ENCODE measurements around the gene VPS13A.
A peak's percentile ranks its signal among the peaks of the same experiment; 100 is the strongest.

VPS13A gene

DNA sequence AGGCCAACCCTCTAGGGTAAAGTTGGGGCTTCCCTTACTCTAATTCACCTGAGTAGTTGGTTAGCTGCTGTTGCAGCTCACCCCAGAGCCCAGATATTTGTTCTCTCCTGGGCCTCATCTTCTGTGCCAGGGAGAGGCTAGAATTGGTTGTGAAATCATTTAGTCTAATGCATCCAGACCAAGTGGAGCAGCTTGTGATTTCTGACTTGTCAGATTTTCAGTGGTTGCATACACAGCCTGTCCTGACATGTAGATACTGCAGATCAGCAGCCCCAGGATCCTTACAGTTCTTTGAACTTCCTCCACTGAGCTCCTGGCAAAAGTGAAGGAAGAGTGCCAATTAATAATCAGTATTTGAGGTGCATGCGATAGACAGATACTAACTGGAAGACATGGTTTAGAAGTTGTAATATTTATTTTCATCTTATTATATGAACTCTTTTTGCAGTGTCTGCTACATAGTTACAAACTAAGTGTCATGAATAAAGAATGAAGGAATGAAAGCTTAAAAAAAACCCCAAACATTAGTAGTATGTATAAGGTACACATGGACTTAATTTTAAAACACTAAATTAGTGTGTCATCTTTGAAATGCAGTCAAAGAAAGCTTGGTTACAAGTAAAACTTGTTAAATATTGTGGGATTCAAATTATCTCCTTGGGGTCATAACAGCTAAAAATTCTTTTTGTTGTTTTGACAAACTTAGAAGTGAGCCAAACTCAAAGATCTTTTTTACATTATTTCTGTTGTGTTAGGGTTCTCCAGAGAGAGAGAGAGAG is 128.5 kb downstream of the VPS13A start:
- TF ChIP-seq CREB1 (IDR thresholded peaks at IDR 0.05; ENCODE audit: low read depth) (no peak), FOXM1 (IDR thresholded peaks at IDR 0.05; ENCODE audit: borderline replicate concordance, low read depth) (no peak), EP300 (IDR thresholded peaks at IDR 0.05; ENCODE audit: borderline replicate concordance) (no peak), ZBTB7A (IDR thresholded peaks at IDR 0.05; ENCODE audit: low read depth) (no peak), YY1 (IDR thresholded peaks at IDR 0.05; ENCODE audit: low read depth) (no peak), TEAD4 (IDR thresholded peaks at IDR 0.05) (no peak), CEBPB (IDR thresholded peaks at IDR 0.05) (no peak)
- TF ChIP-seq, protein P1, sequence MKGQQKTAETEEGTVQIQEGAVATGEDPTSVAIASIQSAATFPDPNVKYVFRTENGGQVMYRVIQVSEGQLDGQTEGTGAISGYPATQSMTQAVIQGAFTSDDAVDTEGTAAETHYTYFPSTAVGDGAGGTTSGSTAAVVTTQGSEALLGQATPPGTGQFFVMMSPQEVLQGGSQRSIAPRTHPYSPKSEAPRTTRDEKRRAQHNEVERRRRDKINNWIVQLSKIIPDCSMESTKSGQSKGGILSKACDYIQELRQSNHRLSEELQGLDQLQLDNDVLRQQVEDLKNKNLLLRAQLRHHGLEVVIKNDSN (IDR thresholded peaks at IDR 0.05): no peak

DNA sequence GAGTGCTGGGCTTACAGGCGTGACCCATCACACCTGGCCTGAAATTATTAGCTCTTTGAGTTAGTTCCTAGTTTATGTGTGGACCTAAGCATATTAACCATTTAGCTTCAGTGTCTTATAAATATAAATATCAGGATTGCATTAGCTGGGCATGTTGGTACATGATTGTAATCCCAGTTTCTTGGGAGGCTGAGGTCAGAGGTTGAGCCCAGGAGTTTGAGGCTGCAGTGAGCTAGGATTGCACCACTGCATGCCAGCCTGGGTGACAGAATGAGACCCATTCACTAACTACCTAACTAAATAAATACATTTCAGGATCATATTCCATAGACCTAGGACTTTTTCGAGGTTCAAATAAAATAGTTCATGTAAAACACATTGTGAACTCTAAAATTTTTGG is 129.8 kb downstream of the VPS13A start:
- TF ChIP-seq CEBPB (IDR thresholded peaks at IDR 0.05): no peak
- TF ChIP-seq NFIC (IDR thresholded peaks at IDR 0.05): no peak
- no peak for TF ChIP-seq ZBTB7A (IDR thresholded peaks at IDR 0.05; ENCODE audit: low read depth)
- TF ChIP-seq, protein P2, sequence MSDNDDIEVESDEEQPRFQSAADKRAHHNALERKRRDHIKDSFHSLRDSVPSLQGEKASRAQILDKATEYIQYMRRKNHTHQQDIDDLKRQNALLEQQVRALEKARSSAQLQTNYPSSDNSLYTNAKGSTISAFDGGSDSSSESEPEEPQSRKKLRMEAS (IDR thresholded peaks at IDR 0.05): no peak
- TF ChIP-seq YY1 (IDR thresholded peaks at IDR 0.05; ENCODE audit: low read depth): no peak
- TF ChIP-seq, protein P1 (IDR thresholded peaks at IDR 0.05): no peak
- TF ChIP-seq EGR1 (IDR thresholded peaks at IDR 0.05): no peak
- no peak for TF ChIP-seq EP300 (IDR thresholded peaks at IDR 0.05; ENCODE audit: borderline replicate concordance)
- TF ChIP-seq TEAD4 (IDR thresholded peaks at IDR 0.05): no peak

DNA sequence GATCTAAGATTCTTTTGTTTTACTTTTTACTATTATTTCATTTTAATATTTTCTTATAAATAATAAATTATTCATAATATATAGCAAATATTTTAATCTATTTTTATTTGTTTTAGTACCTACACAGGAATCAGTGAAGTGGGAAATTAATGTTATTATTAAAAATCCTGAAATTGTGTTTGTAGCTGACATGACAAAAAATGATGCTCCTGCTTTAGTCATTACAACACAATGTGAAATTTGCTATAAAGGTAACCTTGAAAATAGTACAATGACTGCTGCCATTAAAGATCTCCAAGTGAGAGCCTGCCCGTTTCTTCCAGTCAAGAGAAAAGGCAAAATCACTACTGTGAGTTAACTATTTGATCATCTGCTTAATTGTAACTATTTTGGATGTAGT is 138.7 kb downstream of the VPS13A start:
- TF ChIP-seq TEAD4 (IDR thresholded peaks at IDR 0.05) (no peak), EGR1 (IDR thresholded peaks at IDR 0.05) (no peak), TAF1 (IDR thresholded peaks at IDR 0.05; ENCODE audit: low read depth) (no peak), ZBTB7A (IDR thresholded peaks at IDR 0.05; ENCODE audit: low read depth) (no peak), FOXM1 (IDR thresholded peaks at IDR 0.05; ENCODE audit: borderline replicate concordance, low read depth) (no peak), YY1 (IDR thresholded peaks at IDR 0.05; ENCODE audit: low read depth) (no peak), CREB1 (IDR thresholded peaks at IDR 0.05; ENCODE audit: low read depth) (no peak), TCF12 (IDR thresholded peaks at IDR 0.05; ENCODE audit: low read depth) (no peak), RAD21 (IDR thresholded peaks at IDR 0.05; ENCODE audit: low read depth) (no peak), NFIC (IDR thresholded peaks at IDR 0.05) (no peak), EP300 (IDR thresholded peaks at IDR 0.05; ENCODE audit: borderline replicate concordance) (no peak), CEBPB (IDR thresholded peaks at IDR 0.05) (no peak)
- TF ChIP-seq, protein P2 (IDR thresholded peaks at IDR 0.05): no peak
- TF ChIP-seq, protein P1 (IDR thresholded peaks at IDR 0.05): no peak
- TF ChIP-seq, protein P3, sequence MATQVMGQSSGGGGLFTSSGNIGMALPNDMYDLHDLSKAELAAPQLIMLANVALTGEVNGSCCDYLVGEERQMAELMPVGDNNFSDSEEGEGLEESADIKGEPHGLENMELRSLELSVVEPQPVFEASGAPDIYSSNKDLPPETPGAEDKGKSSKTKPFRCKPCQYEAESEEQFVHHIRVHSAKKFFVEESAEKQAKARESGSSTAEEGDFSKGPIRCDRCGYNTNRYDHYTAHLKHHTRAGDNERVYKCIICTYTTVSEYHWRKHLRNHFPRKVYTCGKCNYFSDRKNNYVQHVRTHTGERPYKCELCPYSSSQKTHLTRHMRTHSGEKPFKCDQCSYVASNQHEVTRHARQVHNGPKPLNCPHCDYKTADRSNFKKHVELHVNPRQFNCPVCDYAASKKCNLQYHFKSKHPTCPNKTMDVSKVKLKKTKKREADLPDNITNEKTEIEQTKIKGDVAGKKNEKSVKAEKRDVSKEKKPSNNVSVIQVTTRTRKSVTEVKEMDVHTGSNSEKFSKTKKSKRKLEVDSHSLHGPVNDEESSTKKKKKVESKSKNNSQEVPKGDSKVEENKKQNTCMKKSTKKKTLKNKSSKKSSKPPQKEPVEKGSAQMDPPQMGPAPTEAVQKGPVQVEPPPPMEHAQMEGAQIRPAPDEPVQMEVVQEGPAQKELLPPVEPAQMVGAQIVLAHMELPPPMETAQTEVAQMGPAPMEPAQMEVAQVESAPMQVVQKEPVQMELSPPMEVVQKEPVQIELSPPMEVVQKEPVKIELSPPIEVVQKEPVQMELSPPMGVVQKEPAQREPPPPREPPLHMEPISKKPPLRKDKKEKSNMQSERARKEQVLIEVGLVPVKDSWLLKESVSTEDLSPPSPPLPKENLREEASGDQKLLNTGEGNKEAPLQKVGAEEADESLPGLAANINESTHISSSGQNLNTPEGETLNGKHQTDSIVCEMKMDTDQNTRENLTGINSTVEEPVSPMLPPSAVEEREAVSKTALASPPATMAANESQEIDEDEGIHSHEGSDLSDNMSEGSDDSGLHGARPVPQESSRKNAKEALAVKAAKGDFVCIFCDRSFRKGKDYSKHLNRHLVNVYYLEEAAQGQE (IDR thresholded peaks at IDR 0.05; ENCODE audit: low read depth): no peak

DNA sequence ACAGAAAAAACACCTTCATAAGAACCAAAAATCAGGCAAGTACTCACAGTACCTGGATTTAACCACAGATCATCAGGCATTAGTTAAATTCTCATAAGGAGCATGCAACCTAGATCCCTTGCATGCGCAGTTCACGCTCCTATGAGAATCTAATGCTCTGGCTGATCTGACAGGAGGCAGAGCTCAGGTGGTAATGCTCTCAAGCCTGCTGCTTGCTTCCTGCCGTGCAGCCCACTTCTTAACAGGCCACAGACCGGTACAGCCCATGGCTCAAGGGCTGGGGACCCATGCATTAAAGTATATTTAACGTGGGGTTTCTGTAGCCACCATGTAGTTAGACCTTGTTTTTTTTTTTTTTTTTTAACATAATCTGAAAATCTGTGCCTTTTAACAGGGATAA is 147.7 kb downstream of the VPS13A start:
- TF ChIP-seq, protein P1 (IDR thresholded peaks at IDR 0.05): no peak
- TF ChIP-seq TAF1 (IDR thresholded peaks at IDR 0.05; ENCODE audit: low read depth): no peak
- TF ChIP-seq FOXM1 (IDR thresholded peaks at IDR 0.05; ENCODE audit: borderline replicate concordance, low read depth): no peak

DNA sequence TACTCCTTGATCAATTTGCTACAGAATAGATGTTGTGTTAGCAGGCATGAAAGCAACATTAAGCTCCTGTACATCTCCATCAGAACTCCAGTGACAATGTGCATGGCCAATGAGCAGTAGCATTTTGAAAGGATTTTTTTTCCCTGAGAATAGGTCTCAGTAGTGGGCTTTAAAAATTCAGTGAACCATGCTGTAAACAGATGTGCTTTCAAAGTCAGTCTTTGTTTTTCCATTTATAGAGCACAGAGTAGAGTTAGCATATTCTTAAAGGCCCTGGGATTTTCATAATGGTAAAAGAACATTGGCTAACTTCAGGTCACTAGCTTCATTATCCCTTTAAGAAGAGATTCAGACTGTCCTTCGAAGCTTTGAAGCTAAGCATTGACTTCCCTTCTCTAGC is 150.8 kb downstream of the VPS13A start:
- TF ChIP-seq TAF1 (IDR thresholded peaks at IDR 0.05; ENCODE audit: low read depth) (no peak), TEAD4 (IDR thresholded peaks at IDR 0.05) (no peak), CEBPB (IDR thresholded peaks at IDR 0.05) (no peak)
- TF ChIP-seq, protein P1 (IDR thresholded peaks at IDR 0.05): no peak

DNA sequence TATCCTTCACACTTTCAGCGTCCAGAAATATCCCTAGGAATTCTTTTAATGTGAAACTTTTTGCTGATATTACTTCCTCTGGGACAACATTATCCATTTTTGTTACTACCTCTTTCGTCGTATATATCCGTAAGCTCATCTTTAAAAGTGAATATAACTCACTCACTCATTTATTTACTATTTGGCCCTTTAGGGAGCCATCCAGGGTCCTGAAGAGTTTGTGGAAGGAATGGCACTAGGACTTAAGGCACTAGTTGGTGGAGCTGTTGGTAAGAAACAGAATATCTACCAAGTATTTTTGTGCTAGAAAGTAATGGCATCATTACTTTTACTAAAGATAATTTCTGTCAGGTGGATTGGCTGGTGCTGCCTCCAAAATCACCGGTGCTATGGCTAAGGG is 192.7 kb downstream of the VPS13A start:
- TF ChIP-seq, protein P3 (IDR thresholded peaks at IDR 0.05; ENCODE audit: low read depth): peak; percentile 67; the same call in 1 of the 2 replicates
- TF ChIP-seq ZBTB7A (IDR thresholded peaks at IDR 0.05; ENCODE audit: low read depth): no peak
